HEK293 (cell line): Measurements from ENCODE around the gene CADM4.

ENCODE experiments used
- CTCF ChIP-seq: fragments of 450-650 bp; formaldehyde crosslinking; IDR thresholded peaks from 2 replicates; pipeline ENCODE4 v1.5.1; 2016; ENCODE audit warnings: missing biosample characterization, missing genetic modification characterization
- HOXA7 ChIP-seq: sonication (generic); formaldehyde crosslinking; IDR thresholded peaks from 2 replicates; pipeline ENCODE4 v1.8.1; 2022; ENCODE audit warnings: missing genetic modification reagents, borderline replicate concordance
- PRDM6 ChIP-seq: fragments of 450-650 bp; formaldehyde crosslinking; IDR thresholded peaks from 2 replicates; pipeline ENCODE4 v1.5.1; 2017; ENCODE audit warnings: missing biosample characterization, missing genetic modification characterization
- ZBTB11 ChIP-seq: fragments of 450-650 bp; formaldehyde crosslinking; conservative IDR thresholded peaks from 2 replicates; pipeline ENCODE4 v1.5.1; 2016; ENCODE audit warnings: low read depth, missing biosample characterization, missing genetic modification characterization
- ZNF37A ChIP-seq: fragments of 450-650 bp; IDR thresholded peaks from 2 replicates; pipeline ENCODE4 v1.5.1; 2018; ENCODE audit warnings: missing biosample characterization, missing genetic modification characterization
- ZNF416 ChIP-seq: fragments of 450-650 bp; formaldehyde crosslinking; IDR thresholded peaks from 2 replicates; pipeline ENCODE4 v1.5.1; 2016; ENCODE audit warnings: missing biosample characterization, missing genetic modification characterization
- ZNF514 ChIP-seq: fragments of 450-650 bp; formaldehyde crosslinking; IDR thresholded peaks from 2 replicates; pipeline ENCODE4 v1.5.1; 2016; ENCODE audit warnings: missing biosample characterization, missing genetic modification characterization

GRCh38 chr19:43625918-43626579 lies 13.6 kb downstream of the CADM4 start:
- TF ChIP-seq HOXA7 (CRISPR knock-in tag) (no peak), CTCF (tag by site-specific recombination) (no peak), PRDM6 (tag by site-specific recombination) (no peak), ZNF416 (no peak), ZNF514 (tag by site-specific recombination) (no peak), ZNF37A (no peak), ZBTB11 (tag by site-specific recombination) (no peak)
